Erythroblast (primary cell): ENCODE results near the gene CPSF3.

Experiments used
- GATA1 ChIP-seq: IDR thresholded peaks from 2 replicates; pipeline ENCODE4 v1.6.1; 2011; ENCODE audit warnings: low read depth, mild to moderate bottlenecking, control low read depth, low read length, moderate library complexity
- POLR2A ChIP-seq: IDR thresholded peaks from 2 replicates; pipeline ENCODE4 v1.6.1; 2011; ENCODE audit warnings: mild to moderate bottlenecking, low read length

DNA sequence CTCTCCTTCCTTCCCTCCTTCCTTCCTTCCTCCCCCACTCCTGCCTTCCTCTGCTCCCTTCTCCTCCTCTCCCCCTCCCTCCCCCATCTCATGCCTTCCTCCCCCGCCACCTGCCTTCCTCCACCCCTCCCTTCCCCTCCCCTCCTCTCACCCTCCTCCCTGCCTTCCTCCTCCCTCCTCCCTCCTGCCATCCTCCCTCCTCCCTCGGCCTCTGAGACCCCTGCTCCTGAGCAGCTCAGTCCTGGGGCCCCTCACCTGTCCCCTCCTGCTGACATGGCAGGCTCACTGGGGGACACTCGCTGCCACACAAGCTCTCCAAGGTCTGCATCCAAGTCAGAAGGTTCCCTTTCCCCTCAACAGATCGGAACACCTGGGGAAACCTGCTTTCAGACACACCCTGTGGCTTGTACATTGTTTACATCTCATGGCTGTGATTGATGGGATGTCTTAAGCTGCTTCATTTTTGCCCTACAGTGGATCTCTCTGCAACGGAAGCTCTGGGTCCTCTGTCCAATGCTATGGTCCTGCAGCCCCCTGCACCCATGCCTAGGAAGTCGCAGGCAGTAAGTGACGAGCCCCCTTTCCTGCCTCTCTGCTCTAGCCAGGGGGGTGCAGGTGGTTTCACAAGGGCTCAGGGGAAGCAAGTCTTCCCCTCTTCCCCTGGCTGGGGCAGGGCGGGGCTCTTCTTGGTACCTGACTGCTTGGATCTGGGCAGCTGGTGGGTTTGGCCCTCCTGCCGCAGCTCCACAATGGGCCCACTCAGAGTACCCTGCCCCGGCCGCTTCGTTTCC lies 23.0 kb upstream of the CPSF3 start:
- TF ChIP-seq POLR2A (no peak), GATA1 (no peak)
